ENCODE data around the gene INAFM2.

DNA sequence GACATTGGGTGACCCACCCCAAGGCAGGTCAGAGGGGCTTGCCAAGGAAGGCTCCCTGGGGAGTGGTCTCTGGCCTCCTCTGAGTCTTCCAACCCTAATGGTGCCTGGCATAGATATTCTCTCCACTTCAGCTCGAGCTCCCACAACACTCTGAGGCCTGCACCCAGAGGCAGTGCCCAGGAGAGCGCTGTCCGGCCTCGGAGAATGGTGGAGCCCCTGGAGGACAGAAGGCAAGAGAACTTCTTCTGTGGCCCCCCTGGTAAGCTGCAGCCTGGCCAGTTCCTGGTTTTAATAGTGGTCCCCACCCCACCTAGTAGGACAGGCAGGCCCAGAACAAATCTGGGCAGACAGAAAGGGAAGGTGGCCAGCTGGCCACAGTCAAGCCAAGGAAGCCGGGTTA lies 41.5 kb downstream of the INAFM2 start:
- TF ChIP-seq EP300 (IDR thresholded peaks at IDR 0.05), result no peak
- TF ChIP-seq, protein P1, sequence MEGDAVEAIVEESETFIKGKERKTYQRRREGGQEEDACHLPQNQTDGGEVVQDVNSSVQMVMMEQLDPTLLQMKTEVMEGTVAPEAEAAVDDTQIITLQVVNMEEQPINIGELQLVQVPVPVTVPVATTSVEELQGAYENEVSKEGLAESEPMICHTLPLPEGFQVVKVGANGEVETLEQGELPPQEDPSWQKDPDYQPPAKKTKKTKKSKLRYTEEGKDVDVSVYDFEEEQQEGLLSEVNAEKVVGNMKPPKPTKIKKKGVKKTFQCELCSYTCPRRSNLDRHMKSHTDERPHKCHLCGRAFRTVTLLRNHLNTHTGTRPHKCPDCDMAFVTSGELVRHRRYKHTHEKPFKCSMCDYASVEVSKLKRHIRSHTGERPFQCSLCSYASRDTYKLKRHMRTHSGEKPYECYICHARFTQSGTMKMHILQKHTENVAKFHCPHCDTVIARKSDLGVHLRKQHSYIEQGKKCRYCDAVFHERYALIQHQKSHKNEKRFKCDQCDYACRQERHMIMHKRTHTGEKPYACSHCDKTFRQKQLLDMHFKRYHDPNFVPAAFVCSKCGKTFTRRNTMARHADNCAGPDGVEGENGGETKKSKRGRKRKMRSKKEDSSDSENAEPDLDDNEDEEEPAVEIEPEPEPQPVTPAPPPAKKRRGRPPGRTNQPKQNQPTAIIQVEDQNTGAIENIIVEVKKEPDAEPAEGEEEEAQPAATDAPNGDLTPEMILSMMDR (IDR thresholded peaks at IDR 0.05), result no peak
